ENCODE data around the gene ZNF341. TPM values are rescaled to one million over a fixed set of nuclear protein-coding genes. Genes with fewer than 3 reads are reported as not detected.

Gene ZNF341
- total and polyA plus RNA-seq, 9 of the 15 experiments (the other 6 are each of a cell fraction or from before 2014, with no cell fraction given), result 0.08 to 2.6 (median 1.0) TPM

DNA sequence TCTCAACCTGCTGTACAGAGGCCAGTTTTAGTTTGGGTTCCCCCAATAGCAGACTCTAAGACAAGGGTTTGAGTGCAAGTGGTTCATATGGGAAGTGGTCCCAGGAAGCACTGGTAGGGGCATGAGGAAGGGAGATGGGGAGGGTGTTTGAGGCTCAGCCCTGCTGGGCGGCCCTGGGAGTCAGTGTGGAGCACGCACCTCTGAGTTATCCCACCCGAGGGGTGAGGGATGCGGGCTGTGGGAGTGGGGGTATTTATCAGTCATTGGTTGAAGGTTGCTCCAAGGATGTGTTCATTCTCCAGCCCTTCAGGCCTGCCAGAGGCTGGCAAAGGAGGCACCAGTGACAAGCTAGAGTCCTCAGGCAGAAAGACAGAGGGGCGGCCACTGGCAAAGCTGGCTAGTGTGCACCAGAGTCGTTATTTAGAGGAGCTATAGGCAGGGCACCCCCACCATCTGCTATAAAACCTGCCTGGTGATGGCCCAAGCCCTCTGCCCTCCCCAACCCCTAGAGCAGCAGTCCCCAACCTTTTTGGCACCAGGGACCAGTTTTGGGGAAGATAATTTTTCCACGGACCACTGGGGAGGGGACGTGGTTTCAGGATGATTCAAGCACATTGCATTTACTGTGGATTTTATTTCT, 28.2 kb upstream of the ZNF341 start:
- Histone ChIP-seq H3K4me3 (no peak overlapping the region), H3K36me3 (ENCODE audit: control insufficient read depth, insufficient read depth, low read length) (peaks cover 13% of the 10 kb centered on the region; the same call in 2 of the 3 replicates), H3K9ac (ENCODE audit: insufficient read depth in 1 of 2, low read depth in 2 of 2, low read length in 2 of 2) (no peak overlapping the region; a peak in 1 of 4 replicates), H3K27me3 (ENCODE audit: control insufficient read depth in 2 of 2, insufficient read depth in 2 of 2, low read length in 2 of 2) (no peaks in the 10 kb centered on the region; a peak in 1 of 5 replicates), H4K20me1 (replicated peaks; ENCODE audit: control insufficient read depth, insufficient read depth, low read length) (no peaks in the 10 kb centered on the region), H3K4me1 (replicated peaks in 1 of 2; ENCODE audit: control insufficient read depth in 2 of 2, insufficient read depth in 2 of 2, low read length in 2 of 2) (no peaks in the 10 kb centered on the region; a peak in 1 of 5 replicates), H2AFZ (ENCODE audit: low read depth, low read length) (no peak overlapping the region), H3K4me2 (ENCODE audit: insufficient read depth, low read length) (no peak overlapping the region), H3K9me1 (ENCODE audit: control insufficient read depth, insufficient read depth, low read length) (peaks cover 4% of the 10 kb centered on the region), H3K9me3 (replicated peaks; ENCODE audit: control insufficient read depth, insufficient read depth, low read depth, low read length) (no peaks in the 10 kb centered on the region), H3K27ac (ENCODE audit: extremely low read depth, low read depth, low read length) (no peak overlapping the region), H3K79me2 (ENCODE audit: control insufficient read depth, insufficient read depth, low read length) (no peaks in the 10 kb centered on the region)
- FAIRE-seq, result no peak
- ATAC-seq, result no peak; the same call in 2 of the 3 replicates
- DNase-seq (ENCODE audit: extremely low read depth in 1 of 4, low spot score in 3 of 4), result no peak
- intact Hi-C loops (cut with micrococcal nuclease), result no loop called here
- 74% methylated on average over 8 of the region's 8 CpGs for WGBS (ENCODE audit: insufficient coverage, low coverage, missing lambda C conversion rate)
- TF ChIP-seq ARNT (IDR thresholded peaks at IDR 0.05), result no peak
- TF ChIP-seq, protein P1, sequence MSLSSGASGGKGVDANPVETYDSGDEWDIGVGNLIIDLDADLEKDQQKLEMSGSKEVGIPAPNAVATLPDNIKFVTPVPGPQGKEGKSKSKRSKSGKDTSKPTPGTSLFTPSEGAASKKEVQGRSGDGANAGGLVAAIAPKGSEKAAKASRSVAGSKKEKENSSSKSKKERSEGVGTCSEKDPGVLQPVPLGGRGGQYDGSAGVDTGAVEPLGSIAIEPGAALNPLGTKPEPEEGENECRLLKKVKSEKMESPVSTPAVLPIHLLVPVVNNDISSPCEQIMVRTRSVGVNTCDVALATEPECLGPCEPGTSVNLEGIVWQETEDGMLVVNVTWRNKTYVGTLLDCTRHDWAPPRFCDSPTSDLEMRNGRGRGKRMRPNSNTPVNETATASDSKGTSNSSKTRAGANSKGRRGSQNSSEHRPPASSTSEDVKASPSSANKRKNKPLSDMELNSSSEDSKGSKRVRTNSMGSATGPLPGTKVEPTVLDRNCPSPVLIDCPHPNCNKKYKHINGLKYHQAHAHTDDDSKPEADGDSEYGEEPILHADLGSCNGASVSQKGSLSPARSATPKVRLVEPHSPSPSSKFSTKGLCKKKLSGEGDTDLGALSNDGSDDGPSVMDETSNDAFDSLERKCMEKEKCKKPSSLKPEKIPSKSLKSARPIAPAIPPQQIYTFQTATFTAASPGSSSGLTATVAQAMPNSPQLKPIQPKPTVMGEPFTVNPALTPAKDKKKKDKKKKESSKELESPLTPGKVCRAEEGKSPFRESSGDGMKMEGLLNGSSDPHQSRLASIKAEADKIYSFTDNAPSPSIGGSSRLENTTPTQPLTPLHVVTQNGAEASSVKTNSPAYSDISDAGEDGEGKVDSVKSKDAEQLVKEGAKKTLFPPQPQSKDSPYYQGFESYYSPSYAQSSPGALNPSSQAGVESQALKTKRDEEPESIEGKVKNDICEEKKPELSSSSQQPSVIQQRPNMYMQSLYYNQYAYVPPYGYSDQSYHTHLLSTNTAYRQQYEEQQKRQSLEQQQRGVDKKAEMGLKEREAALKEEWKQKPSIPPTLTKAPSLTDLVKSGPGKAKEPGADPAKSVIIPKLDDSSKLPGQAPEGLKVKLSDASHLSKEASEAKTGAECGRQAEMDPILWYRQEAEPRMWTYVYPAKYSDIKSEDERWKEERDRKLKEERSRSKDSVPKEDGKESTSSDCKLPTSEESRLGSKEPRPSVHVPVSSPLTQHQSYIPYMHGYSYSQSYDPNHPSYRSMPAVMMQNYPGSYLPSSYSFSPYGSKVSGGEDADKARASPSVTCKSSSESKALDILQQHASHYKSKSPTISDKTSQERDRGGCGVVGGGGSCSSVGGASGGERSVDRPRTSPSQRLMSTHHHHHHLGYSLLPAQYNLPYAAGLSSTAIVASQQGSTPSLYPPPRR (CRISPR knock-in tag; IDR thresholded peaks at IDR 0.05; ENCODE audit: borderline replicate concordance), result no peak
- TF ChIP-seq, protein P2, sequence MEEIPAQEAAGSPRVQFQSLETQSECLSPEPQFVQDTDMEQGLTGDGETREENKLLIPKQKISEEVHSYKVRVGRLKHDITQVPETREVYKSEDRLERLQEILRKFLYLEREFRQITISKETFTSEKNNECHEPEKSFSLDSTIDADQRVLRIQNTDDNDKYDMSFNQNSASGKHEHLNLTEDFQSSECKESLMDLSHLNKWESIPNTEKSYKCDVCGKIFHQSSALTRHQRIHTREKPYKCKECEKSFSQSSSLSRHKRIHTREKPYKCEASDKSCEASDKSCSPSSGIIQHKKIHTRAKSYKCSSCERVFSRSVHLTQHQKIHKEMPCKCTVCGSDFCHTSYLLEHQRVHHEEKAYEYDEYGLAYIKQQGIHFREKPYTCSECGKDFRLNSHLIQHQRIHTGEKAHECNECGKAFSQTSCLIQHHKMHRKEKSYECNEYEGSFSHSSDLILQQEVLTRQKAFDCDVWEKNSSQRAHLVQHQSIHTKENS (CRISPR knock-in tag; IDR thresholded peaks at IDR 0.05), result no peak
- TF ChIP-seq ZNF347 (CRISPR knock-in tag; IDR thresholded peaks at IDR 0.05; ENCODE audit: low read depth), result no peak
- TF ChIP-seq ZC3H11A (IDR thresholded peaks at IDR 0.05; ENCODE audit: low read depth, low read length), result no peak
- TF ChIP-seq XRCC3 (IDR thresholded peaks at IDR 0.05), result no peak
- TF ChIP-seq, protein P3, sequence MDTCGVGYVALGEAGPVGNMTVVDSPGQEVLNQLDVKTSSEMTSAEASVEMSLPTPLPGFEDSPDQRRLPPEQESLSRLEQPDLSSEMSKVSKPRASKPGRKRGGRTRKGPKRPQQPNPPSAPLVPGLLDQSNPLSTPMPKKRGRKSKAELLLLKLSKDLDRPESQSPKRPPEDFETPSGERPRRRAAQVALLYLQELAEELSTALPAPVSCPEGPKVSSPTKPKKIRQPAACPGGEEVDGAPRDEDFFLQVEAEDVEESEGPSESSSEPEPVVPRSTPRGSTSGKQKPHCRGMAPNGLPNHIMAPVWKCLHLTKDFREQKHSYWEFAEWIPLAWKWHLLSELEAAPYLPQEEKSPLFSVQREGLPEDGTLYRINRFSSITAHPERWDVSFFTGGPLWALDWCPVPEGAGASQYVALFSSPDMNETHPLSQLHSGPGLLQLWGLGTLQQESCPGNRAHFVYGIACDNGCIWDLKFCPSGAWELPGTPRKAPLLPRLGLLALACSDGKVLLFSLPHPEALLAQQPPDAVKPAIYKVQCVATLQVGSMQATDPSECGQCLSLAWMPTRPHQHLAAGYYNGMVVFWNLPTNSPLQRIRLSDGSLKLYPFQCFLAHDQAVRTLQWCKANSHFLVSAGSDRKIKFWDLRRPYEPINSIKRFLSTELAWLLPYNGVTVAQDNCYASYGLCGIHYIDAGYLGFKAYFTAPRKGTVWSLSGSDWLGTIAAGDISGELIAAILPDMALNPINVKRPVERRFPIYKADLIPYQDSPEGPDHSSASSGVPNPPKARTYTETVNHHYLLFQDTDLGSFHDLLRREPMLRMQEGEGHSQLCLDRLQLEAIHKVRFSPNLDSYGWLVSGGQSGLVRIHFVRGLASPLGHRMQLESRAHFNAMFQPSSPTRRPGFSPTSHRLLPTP (IDR thresholded peaks at IDR 0.05; ENCODE audit: borderline replicate concordance, extremely low read depth, insufficient read length), result no peak
- TF ChIP-seq DMBX1 (CRISPR knock-in tag; IDR thresholded peaks at IDR 0.05; ENCODE audit: borderline replicate concordance), result no peak
- TF ChIP-seq XRCC4 (IDR thresholded peaks at IDR 0.05; ENCODE audit: extremely low read depth, insufficient read depth, insufficient read length), result no peak
- no peak for TF ChIP-seq ZNF24 (IDR thresholded peaks at IDR 0.05)
- TF ChIP-seq BRF1 (IDR thresholded peaks at IDR 0.05; ENCODE audit: borderline replicate concordance, extremely low read depth, insufficient read length), result no peak
- no peak for TF ChIP-seq PTBP1 (IDR thresholded peaks at IDR 0.05; ENCODE audit: low read depth, low read length)
- BruUV-seq (replicated peaks), result no TSS peak
- CTCF ChIA-PET (ENCODE audit: low intra/inter-chr PET ratio), result no interaction called here
- in situ Hi-C loops (cut with MboI), result no loop called here
- POLR2A ChIA-PET, result interaction anchor here (0.9 to 1.3 kb wide), 2 partner anchors 10 to 31 kb away, joined by 3 to 4 read pairs; no protein-coding TSS in a partner anchor

Data from K562 (cell line).